UCSD-AML1 (cell line): Measurements from ENCODE around the gene ING4.

Source experiments
- DNase-seq: peaks from one replicate; lab custom pipeline; 2025; ENCODE audit not compliant: unreplicated experiment; lab: John Stamatoyannopoulos, UW

The ING4 gene

GRCh38 chr12:6688543-6688998, 25.7 kb upstream of the ING4 start:
- DNase-seq: no peak

DNA sequence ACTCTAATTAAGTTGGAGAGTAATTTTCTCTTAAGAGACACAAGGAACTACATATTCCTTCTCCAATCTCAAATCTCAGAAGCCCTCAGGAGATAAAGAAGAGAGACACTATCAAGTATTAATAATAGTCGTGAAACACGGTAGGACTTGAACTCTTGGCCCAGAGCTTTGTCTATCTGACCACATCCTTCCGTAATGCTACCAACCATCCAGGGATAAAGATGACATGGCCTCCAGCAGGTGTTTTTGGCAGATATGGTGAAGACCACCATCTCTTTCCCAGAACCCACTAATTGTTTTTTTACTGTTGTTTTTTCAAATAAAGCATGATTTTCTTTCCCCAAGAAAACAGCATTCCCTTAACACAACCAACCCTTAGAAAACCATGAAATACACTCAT, 22.9 kb upstream of the ING4 start:
- no peak for DNase-seq

GRCh38 chr12:6684609-6685008, 21.7 kb upstream of the ING4 start:
- no peak for DNase-seq

DNA sequence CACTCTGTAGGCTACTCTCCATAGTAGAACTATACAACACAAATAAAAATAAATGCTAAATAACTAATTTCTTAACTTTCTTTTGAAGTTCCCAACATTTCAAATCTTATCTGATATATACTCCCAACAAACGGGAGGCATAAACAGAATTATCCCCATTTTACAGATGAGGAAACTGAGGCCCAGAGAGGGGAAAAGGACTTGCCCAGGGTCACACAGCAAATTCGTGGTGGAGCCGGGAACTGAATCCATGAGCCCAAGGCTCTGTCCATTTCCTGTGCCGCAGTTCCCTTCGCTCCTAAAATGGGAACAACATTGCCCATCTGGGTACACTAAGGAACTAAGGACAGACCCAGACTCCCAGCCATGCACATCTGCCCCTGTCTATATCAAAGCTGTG, 14.0 kb upstream of the ING4 start:
- DNase-seq: no peak

- no peak for DNase-seq
Observed at GRCh38 chr12:6672143-6672542, 9.2 kb upstream of the ING4 start.

DNA sequence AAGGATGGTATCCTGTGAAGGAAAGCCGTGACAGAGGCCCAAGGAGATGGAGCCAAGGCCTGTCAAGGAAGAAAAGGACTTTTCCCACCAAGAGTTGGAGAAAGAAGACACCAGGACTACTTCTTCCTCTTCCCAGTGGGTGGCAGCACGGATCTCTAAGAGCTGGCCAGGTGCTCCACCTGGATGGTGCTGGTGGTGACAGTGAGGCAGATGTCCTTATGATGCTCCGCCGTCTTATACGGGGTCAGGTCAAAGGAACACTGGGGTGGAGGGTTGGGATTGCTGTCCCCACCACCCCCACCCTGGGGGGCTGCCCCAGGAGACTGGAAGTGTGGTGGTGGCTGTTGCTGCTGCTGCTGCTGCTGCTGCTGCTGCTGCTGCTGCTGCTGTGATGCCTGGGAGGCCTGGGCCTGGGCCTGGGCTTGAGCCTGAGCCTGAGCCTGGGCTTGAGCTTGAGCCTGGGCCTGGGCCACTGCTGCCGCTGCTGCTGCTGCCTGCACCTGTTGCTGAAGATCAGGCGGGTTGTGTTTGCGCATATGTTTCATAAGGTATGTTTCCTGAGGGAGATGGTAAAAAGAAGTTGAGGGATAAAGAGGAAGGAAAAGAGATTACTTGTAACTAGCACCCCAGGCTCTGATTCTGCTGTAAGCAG, 4.8 kb upstream of the ING4 start:
- DNase-seq: no peak

- no peak for DNase-seq
Observed at GRCh38 chr12:6666211-6666610, 3.3 kb upstream of the ING4 start.

DNA sequence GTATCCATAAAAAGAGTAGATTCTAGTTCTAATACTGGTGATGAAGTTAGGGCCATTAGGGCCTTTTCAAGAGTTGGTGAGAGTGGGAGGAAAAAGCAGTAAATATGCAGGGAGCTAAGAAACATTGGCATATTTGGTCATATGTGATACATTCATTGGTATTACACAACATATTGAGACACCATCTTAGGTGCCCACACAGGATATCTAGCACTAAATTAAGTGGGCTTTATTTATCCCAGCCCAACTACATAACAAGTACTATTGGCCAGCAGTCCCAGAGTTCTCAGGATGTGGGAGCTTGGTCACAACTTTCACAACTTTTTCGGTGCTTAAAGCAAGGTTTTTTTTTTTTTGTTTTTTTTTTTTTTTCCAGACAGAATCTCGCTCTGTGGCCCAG, 2.0 kb upstream of the ING4 start:
- no peak for DNase-seq

GRCh38 chr12:6662602-6662905, 365 bp downstream of the ING4 start:
- no peak for DNase-seq

- no peak for DNase-seq
Observed at GRCh38 chr12:6653987-6654386, 8.9 kb downstream of the ING4 start.

DNA sequence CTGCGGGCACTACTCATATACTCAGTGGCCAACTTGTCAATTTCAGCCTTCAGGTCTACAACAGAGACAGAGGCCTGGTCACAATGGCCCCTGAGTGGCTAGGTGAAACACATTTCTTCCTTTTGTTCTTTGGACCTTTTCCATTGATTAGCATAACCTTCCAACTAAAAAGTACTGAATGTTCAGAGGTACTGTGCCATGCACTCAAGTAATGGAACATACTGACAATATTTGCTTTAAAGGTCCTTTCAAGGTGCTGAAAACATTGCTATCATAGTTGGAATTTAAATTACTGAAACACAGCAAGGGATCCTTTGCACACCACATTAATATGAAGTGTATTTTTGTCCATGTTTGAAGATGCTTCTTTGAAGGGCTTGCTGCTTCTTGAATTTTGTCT, 9.6 kb downstream of the ING4 start:
- no peak for DNase-seq

DNA sequence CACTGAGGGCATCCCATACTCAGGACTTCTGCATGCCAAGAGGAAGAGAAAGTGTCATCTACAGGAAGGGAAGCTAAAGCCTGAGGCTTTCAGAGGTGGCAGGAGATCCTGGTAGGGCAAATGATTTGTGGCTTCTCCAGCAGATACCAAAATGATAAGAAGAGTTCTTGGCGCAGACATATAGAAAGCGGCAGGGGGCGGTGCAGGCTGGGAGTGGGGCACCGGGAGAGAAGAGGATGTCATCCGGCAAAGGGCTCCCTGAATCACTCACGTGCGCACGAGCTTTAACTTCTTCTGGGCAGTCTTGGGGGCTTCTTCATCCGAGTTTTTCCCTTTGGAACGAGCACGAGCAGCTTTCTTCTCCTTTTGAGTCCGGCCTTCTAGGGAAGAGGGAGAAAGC, 10.5 kb downstream of the ING4 start:
- no peak for DNase-seq

- DNase-seq: no peak
Observed at GRCh38 chr12:6650832-6651231, 12.1 kb downstream of the ING4 start.

DNA sequence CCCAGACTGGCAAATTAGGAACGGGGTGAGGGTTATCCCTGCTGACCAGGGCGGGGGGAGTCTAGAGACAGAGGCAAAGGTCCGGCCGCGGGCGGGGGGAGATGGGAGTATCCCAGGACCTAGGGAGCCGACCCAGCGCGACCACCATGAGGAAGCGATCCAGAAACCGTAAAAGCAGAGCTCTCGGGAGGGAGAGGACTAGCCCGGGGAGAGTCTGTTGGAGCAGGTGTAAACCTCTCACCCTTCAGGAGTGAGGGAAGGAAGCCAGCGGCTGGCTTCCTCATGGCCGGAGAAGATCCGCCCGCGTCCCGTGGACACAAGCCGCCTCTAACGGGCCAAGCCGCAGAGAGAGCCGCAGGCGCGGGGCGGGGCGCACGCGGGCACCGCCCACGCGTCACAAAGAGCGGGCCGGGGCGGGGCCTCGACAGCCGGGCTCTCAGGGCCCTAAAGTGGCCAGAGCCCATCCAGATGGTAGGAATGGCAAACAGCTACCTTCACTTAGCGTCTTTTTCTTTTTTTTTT, 15.8 kb downstream of the ING4 start, which contains the start of gene ACRBP:
Gene ACRBP (minus strand): TSS at position 350 of the 522 bp plus-strand sequence. CDS start 66 bp downstream, at position 284.
- no peak for DNase-seq

DNA sequence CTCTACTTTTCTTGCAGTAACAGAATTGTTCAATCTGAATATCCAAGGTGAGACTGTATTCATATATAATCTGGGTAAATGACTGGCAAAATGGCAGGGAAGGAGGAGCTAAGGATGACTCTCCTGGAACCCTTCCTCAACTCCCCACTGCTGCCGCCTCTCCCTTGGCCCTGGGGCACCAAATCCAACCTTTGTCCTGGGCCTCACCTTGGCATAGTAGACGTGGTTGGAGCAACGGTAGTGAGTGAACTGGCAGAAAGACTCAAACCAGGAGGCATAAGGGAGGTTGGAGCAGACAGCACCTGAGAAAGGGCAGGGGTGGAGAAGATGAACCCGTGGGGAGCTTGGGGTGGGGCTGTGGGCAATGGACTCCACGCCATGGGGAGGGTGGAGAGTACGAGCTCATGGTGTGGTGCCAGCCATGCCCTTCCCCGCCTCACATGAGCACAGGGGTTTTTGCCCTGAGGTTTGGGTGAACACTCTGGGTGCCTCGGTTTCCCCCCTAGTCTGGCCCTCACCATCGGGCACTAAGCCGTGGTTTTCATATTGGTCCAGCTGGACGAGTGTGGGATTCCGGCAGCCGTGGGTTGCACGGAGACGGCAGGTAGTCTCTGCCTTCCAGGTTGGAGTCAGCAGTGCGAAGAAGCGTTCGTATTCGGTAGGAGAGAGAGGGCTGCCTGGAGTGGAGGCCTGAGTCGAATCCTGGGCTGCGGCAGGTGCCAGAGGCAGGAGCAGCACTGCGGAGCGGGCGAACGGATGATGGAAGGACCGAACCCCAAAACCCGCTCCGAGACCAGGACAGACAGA, 16.4 kb downstream of the ING4 start:
- DNase-seq: no peak

DNA sequence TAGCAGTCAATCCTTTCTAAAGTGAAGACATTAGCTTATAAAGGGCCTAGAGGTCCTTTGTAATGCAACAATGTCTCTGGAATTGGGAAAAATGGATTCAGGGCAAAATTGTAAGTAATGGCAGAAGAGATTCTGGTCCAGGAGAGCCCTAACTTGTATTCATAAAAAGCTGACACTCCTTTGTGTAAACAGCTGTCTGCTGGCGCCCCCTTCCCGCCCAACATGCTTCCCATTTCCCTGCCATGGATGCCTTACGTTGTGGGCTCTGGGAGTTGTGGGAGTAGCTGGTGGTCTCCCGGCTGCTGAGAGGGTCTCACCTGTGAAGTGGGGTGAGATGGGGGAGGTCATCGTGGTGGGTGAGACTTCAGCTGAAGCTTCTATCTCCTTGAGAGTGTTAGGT, 18.0 kb downstream of the ING4 start:
- DNase-seq: no peak

DNA sequence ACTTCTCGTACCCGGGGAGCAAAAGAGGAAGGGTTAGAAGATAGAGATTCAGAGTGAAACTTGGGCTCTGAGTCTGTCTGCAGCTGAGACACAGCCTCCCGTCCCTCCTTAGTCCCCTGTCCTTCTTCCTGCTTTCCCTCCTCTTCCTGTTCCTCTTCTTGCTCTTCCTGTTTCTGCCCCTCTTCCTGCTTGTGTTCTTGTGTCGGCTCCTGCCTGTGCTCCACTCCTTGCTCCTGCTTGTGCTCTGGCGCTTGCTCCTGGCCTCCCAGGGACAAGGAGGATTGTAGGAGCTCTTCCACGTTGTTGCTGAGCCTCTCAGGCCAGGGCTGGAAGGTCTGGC, 18.7 kb downstream of the ING4 start:
- no peak for DNase-seq

DNA sequence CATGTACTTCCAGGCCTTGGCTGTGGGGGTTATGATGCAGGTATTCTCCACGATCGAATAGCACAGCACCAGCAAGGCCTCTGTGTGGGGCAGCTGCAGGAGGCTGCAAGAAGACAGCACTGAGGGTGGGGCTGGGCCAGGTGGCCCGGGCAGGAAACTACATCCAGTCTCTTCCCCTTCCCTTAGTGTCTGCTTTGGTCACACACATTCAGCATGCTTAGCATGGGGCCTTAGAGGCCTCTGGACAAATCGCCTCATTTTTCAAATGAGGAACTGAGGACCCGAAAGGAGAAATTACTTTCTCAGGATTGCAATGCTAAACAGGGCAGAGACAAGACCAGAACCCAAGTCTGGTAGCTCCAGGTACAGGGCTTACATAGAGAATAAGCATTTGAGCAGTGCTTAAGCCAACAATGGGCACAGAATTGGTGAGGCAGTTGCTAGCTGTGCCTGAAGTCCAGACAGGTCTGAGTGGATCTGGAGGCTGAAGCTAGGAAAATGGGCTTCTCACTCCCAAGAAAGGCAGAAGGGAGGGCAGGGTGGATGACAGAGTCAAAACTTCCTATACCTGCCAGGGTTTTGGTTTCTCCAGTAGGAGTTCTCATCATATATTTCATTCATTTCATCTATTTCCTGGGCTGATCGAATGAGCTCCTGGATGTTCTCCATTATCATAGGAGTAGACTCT, 19.2 kb downstream of the ING4 start:
- DNase-seq: no peak

DNA sequence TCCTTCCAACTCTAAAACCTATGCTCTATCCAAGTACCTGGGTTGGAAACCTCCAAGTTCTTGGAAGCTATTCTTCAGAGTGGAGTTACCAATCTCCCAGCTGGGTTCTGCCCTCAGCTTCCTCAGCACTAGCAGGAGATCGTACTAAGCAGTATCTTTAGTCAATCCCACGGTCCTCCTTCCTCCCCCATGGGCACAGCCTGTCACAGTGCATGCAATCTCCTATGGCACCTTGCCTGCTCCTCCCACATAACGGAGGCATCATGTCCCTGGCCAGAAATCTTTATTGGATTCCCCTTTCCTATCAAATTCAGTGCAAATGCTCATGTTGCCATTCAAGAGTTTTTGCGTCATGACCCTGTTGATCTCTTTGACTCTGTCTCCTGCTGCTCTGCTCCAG, 21.8 kb downstream of the ING4 start:
- DNase-seq: no peak

GRCh38 chr12:6640497-6640896, 22.4 kb downstream of the ING4 start:
- no peak for DNase-seq

- DNase-seq: peak; percentile 63
Observed at GRCh38 chr12:6639151-6639801, 23.6 kb downstream of the ING4 start.

- DNase-seq: peak; percentile 61
Observed at GRCh38 chr12:6638305-6638704, 24.6 kb downstream of the ING4 start.
